Mesenchymal stem cell (in vitro differentiated cells and primary cell): ENCODE measurements around the gene LHX3.

Experiments used
- DNase-seq: peaks from one replicate; pipeline ENCODE4 v3.0.0-alpha.2; 2013
- H2AFZ ChIP-seq: one replicate; pipeline ENCODE4 v1.6.1; 2013; ENCODE audit warnings: low read depth, mild to moderate bottlenecking, control low read depth, inconsistent platforms, low read length, moderate library complexity
- H2AK5ac ChIP-seq: 2 replicates; pipeline ENCODE4 v1.6.1; 2013; ENCODE audit warnings: low read length, moderate library complexity, mild to moderate bottlenecking, inconsistent platforms; ENCODE audit not compliant: severe bottlenecking
- H2BK120ac ChIP-seq: one replicate; pipeline ENCODE4 v1.6.1; 2013; ENCODE audit warnings: low read depth, mild to moderate bottlenecking, inconsistent platforms, low read length, moderate library complexity
- H2BK12ac ChIP-seq, 2 experiments: one replicate each; pipeline ENCODE4 v1.6.1; 2013; ENCODE audit warnings: inconsistent platforms in 2 of 2, low read length in 2 of 2, mild to moderate bottlenecking in 2 of 2, moderate library complexity in 2 of 2, control low read depth in 1 of 2
- H2BK15ac ChIP-seq: one replicate; pipeline ENCODE4 v1.6.1; 2013; ENCODE audit warnings: mild to moderate bottlenecking, low read depth, inconsistent platforms; ENCODE audit not compliant: poor library complexity, severe bottlenecking
- H2BK5ac ChIP-seq: 2 replicates; pipeline ENCODE4 v1.6.1; 2013; ENCODE audit warnings: low read depth, mild to moderate bottlenecking, low read length, control low read depth, inconsistent platforms; ENCODE audit not compliant: poor library complexity, severe bottlenecking
- H3K14ac ChIP-seq, 2 experiments: one replicate each; pipeline ENCODE4 v1.6.1; 2013; ENCODE audit warnings: inconsistent platforms in 2 of 2, low read length in 2 of 2, control low read depth in 1 of 2, mild to moderate bottlenecking in 1 of 2, moderate library complexity in 1 of 2
- H3K18ac ChIP-seq, 2 experiments: one replicate each; pipeline ENCODE4 v1.6.1; 2013; ENCODE audit warnings: inconsistent platforms in 2 of 2, low read length in 2 of 2, control low read depth in 1 of 2, low read depth in 1 of 2, mild to moderate bottlenecking in 1 of 2
- H3K23ac ChIP-seq, 2 experiments: one replicate each; pipeline ENCODE4 v1.6.1; 2013; ENCODE audit warnings: inconsistent platforms in 2 of 2, low read length in 2 of 2, mild to moderate bottlenecking in 2 of 2, moderate library complexity in 2 of 2, control low read depth in 1 of 2
- H3K27ac ChIP-seq: 2 replicates; pipeline ENCODE4 v1.5.1; 2013; ENCODE audit warnings: mild to moderate bottlenecking, moderate library complexity, low read length, control low read depth, inconsistent platforms; ENCODE audit not compliant: poor library complexity, severe bottlenecking
- H3K27me3 ChIP-seq, 2 experiments: 2 replicates each; pipeline versions ENCODE4 v1.6.1 to v1.7.0; 2013; ENCODE audit warnings: low read length in 2 of 2, mild to moderate bottlenecking in 2 of 2, moderate library complexity in 2 of 2, control low read depth in 1 of 2, inconsistent platforms in 1 of 2; ENCODE audit not compliant: control insufficient read depth in 1 of 2, insufficient read depth in 1 of 2
- H3K36me3 ChIP-seq, 2 experiments: 2 replicates each; pipeline versions ENCODE4 v1.6.1 to v1.7.0; 2013; ENCODE audit warnings: low read length in 2 of 2, control low read depth in 1 of 2, inconsistent platforms in 1 of 2, low read depth in 1 of 2, mild to moderate bottlenecking in 1 of 2; ENCODE audit not compliant: insufficient read depth in 2 of 2, control insufficient read depth in 1 of 2
- H3K4ac ChIP-seq, 2 experiments: one replicate each; pipeline ENCODE4 v1.6.1; 2013; ENCODE audit warnings: inconsistent platforms in 2 of 2, low read length in 2 of 2, mild to moderate bottlenecking in 2 of 2, moderate library complexity in 2 of 2, control low read depth in 1 of 2, low read depth in 1 of 2
- H3K4me1 ChIP-seq: 2 replicates; pipeline ENCODE4 v1.6.1; 2013; ENCODE audit warnings: low read depth, low read length, control low read depth; ENCODE audit not compliant: control insufficient read depth, insufficient read depth
- H3K4me2 ChIP-seq: 2 replicates; pipeline ENCODE4 v1.6.1; 2013; ENCODE audit warnings: low read length, mild to moderate bottlenecking, inconsistent platforms; ENCODE audit not compliant: poor library complexity, severe bottlenecking
- H3K4me3 ChIP-seq, 2 experiments: 2 replicates each; pipeline versions ENCODE4 v1.5.1 to v1.7.0; 2013; ENCODE audit warnings: low read length in 2 of 2, mild to moderate bottlenecking in 2 of 2, control low read depth in 1 of 2, low read depth in 1 of 2; ENCODE audit not compliant: insufficient read depth in 1 of 2
- H3K79me1 ChIP-seq: replicated peaks from 2 replicates; pipeline ENCODE4 v1.6.1; 2013; ENCODE audit warnings: mild to moderate bottlenecking, control low read depth, low read length, inconsistent platforms; ENCODE audit not compliant: poor library complexity, severe bottlenecking
- H3K9ac ChIP-seq: 2 replicates; pipeline ENCODE4 v1.7.0; 2013; ENCODE audit warnings: mild to moderate bottlenecking, low read length, moderate library complexity
- H3K9me3 ChIP-seq: 2 replicates; pipeline ENCODE4 v1.7.0; 2013; ENCODE audit warnings: mild to moderate bottlenecking, low read length; ENCODE audit not compliant: control insufficient read depth
- H4K8ac ChIP-seq: one replicate; pipeline ENCODE4 v1.6.1; 2013; ENCODE audit warnings: inconsistent platforms, mild to moderate bottlenecking, low read length, moderate library complexity
- H4K91ac ChIP-seq: one replicate; pipeline ENCODE4 v1.6.1; 2013; ENCODE audit warnings: mild to moderate bottlenecking, low read length, inconsistent platforms
- WGBS: methylation state at CpG from one replicate; pipeline ENCODE4 v1.1.7; 2013; ENCODE audit warnings: mixed read lengths; 5-methylcytosine and 5-hydroxymethylcytosine counted together

The LHX3 gene

GRCh38 chr9:136226680-136227407 is 21.9 kb upstream of the LHX3 start:
- no peak overlapping the region for H2BK15ac ChIP-seq
- H3K4ac ChIP-seq: no peak overlapping the region
- no peak overlapping the region for H3K4me3 ChIP-seq
- no peaks in the 10 kb centered on the region for H3K9me3 ChIP-seq
- no peak overlapping the region for H3K4me2 ChIP-seq
- no peak overlapping the region for H4K91ac ChIP-seq
- H3K36me3 ChIP-seq: peaks cover 8 to 30% of the 10 kb centered on the region in 2 experiments
- H4K8ac ChIP-seq: no peak overlapping the region
- H3K27ac ChIP-seq: no peak overlapping the region
- H2BK12ac ChIP-seq: no peak overlapping the region
- no peak overlapping the region for H2BK5ac ChIP-seq
- no peak overlapping the region for H3K18ac ChIP-seq
- no peak overlapping the region for H3K23ac ChIP-seq
- H3K79me1 ChIP-seq: peaks cover 60% of the 10 kb centered on the region
- H2BK120ac ChIP-seq: no peak overlapping the region
- no peak overlapping the region for H3K9ac ChIP-seq
- H3K14ac ChIP-seq: no peak overlapping the region
- no peak overlapping the region for H2AFZ ChIP-seq
- 93% methylated on average over 29 of the region's 30 CpGs for WGBS
- DNase-seq: no peak
- H3K4me1 ChIP-seq: peaks cover 9% of the 10 kb centered on the region
- no peak overlapping the region for H2AK5ac ChIP-seq
- no peaks in the 10 kb centered on the region for H3K27me3 ChIP-seq

GRCh38 chr9:136225748-136226679 is 21.1 kb upstream of the LHX3 start:
- Histone ChIP-seq H3K4me2 (no peak overlapping the region), H3K27me3 (no peaks in the 10 kb centered on the region), H3K36me3 (peaks cover 8 to 38% of the 10 kb centered on the region in 2 experiments), H3K79me1 (peaks cover 61% of the 10 kb centered on the region), H4K8ac (no peak overlapping the region), H2AFZ (no peak overlapping the region), H2BK120ac (no peak overlapping the region), H3K9me3 (no peaks in the 10 kb centered on the region), H3K23ac (no peak overlapping the region), H3K14ac (no peak overlapping the region), H2BK12ac (no peak overlapping the region), H4K91ac (peak overlapping the region; percentile 22), H2BK5ac (no peak overlapping the region), H3K4me3 (no peak overlapping the region), H2AK5ac (no peak overlapping the region), H3K9ac (no peak overlapping the region), H3K18ac (no peak overlapping the region), H2BK15ac (no peak overlapping the region), H3K4ac (no peak overlapping the region), H3K27ac (no peak overlapping the region), H3K4me1 (peaks cover 9% of the 10 kb centered on the region)
- 81% methylated on average over 30 of the region's 30 CpGs for WGBS
- peak; percentile 50 for DNase-seq

GRCh38 chr9:136225366-136225747 is 20.4 kb upstream of the LHX3 start:
- no peaks in the 10 kb centered on the region for H3K9me3 ChIP-seq
- H2AK5ac ChIP-seq: no peak overlapping the region
- no peak overlapping the region for H2BK5ac ChIP-seq
- peaks cover 8 to 40% of the 10 kb centered on the region in 2 experiments for H3K36me3 ChIP-seq
- peaks cover 57% of the 10 kb centered on the region for H3K79me1 ChIP-seq
- no peak overlapping the region for H3K4ac ChIP-seq
- no peak overlapping the region for H3K4me2 ChIP-seq
- no peak overlapping the region for H3K27ac ChIP-seq
- no peak overlapping the region for H4K91ac ChIP-seq
- no peak overlapping the region for H3K18ac ChIP-seq
- H3K23ac ChIP-seq: no peak overlapping the region
- H3K27me3 ChIP-seq: no peaks in the 10 kb centered on the region
- H2BK12ac ChIP-seq: no peak overlapping the region
- no peak overlapping the region for H2AFZ ChIP-seq
- no peak overlapping the region for H3K4me3 ChIP-seq
- 88% methylated on average over 19 of the region's 19 CpGs for WGBS
- H3K9ac ChIP-seq: no peak overlapping the region
- H2BK120ac ChIP-seq: no peak overlapping the region
- no peak for DNase-seq
- H2BK15ac ChIP-seq: no peak overlapping the region
- H3K4me1 ChIP-seq: peaks cover 13% of the 10 kb centered on the region
- no peak overlapping the region for H3K14ac ChIP-seq
- no peak overlapping the region for H4K8ac ChIP-seq
